IPS-18a (cell line): Measurements from ENCODE around the gene E2F2.
A peak's percentile ranks its signal among the peaks of the same experiment; 100 is the strongest.

Experiments
- H3K27ac ChIP-seq: one replicate; pipeline ENCODE4 v1.5.1; 2013; ENCODE audit warnings: low read length
- H3K27me3 ChIP-seq: one replicate; pipeline ENCODE4 v1.6.1; 2013; ENCODE audit warnings: mild to moderate bottlenecking, low read length; ENCODE audit not compliant: control insufficient read depth, insufficient read depth
- H3K36me3 ChIP-seq: one replicate; pipeline ENCODE4 v1.6.1; 2013; ENCODE audit warnings: low read depth, low read length; ENCODE audit not compliant: control insufficient read depth
- H3K4me1 ChIP-seq: one replicate; pipeline ENCODE4 v1.6.1; 2013; ENCODE audit warnings: low read depth, low read length; ENCODE audit not compliant: control insufficient read depth
- H3K4me3 ChIP-seq: one replicate; pipeline ENCODE4 v1.5.1; 2013; ENCODE audit warnings: low read length
- H3K9ac ChIP-seq: one replicate; pipeline ENCODE4 v1.6.1; 2013; ENCODE audit warnings: mild to moderate bottlenecking, low read length, moderate library complexity
- H3K9me3 ChIP-seq: one replicate; pipeline ENCODE4 v1.6.1; 2013; ENCODE audit warnings: low read depth, low read length; ENCODE audit not compliant: control insufficient read depth

The E2F2 gene

GRCh38 chr1:23483321-23484252 lies 47.4 kb downstream of the E2F2 start, which contains the start of gene ASAP3:
Gene ASAP3, minus strand, starts transcription at chr1:23484179. Its CDS starts 46 bp downstream, at chr1:23484133.
- peak within 1 kb of the TSS; percentile 71 for H3K4me3 ChIP-seq
- peaks cover 4% of the 10 kb centered on the region for H3K4me1 ChIP-seq
- no peak within 1 kb of the TSS for H3K27ac ChIP-seq
- H3K27me3 ChIP-seq, result peaks cover 19% of the 10 kb centered on the region
- peak within 1 kb of the TSS; percentile 68 for H3K9ac ChIP-seq
- no peaks in the 10 kb centered on the region for H3K36me3 ChIP-seq
- H3K9me3 ChIP-seq, result no peaks in the 10 kb centered on the region

DNA sequence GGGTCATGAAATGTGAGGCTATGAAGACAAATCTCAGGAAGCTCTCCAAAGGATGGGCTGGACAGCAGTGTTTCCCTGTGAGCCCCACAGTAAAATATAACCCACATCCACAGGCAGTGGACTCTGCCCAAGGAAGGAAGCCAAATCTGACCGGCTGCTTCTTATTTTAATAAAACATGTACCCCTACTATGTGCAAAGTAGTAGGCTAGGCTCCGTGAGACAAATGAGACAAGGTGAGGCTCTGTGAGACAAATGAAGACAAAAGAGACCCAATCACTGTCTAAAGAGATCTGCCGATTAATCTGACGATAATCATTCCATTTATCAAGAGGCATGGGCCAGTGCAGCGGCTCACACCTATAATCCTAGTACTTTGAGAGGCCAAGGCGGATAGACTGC lies 49.1 kb downstream of the E2F2 start:
- no peaks in the 10 kb centered on the region for H3K36me3 ChIP-seq
- H3K27me3 ChIP-seq, result peaks cover 19% of the 10 kb centered on the region
- no peaks in the 10 kb centered on the region for H3K9me3 ChIP-seq
- H3K4me3 ChIP-seq, result no peak overlapping the region
- H3K4me1 ChIP-seq, result peaks cover 4% of the 10 kb centered on the region
- no peak overlapping the region for H3K9ac ChIP-seq
- H3K27ac ChIP-seq, result no peak overlapping the region

DNA sequence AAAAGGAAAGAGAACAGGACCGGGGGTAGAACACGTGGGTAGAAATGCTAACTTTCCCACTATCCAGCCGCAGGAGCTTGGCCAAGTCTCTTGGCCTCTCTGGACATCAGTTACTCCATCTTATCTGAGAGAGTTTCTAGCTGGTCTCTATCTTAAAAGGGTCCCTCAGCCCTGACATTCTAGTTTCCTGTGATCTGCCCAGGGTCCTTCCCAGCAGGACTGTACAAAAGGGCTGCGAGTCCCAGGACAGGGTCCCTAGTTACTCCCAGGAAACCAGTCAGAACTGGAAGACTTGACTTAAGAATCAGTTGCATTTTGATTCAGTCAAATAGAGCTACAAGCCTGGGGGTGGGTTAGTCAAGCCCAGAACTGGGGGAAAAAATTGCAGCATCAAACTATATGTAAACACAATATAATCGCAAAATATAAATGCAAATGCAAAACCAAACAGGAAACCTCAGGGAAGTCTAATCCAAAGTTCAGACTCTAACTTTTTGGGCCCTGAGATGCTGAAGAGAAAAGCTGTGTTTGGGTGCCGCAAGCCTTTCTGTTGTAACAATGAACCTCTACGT lies 49.9 kb downstream of the E2F2 start:
- H3K27me3 ChIP-seq, result peaks cover 17% of the 10 kb centered on the region
- H3K4me3 ChIP-seq, result no peak overlapping the region
- H3K27ac ChIP-seq, result no peak overlapping the region
- no peak overlapping the region for H3K9ac ChIP-seq
- H3K9me3 ChIP-seq, result no peaks in the 10 kb centered on the region
- peaks cover 4% of the 10 kb centered on the region for H3K4me1 ChIP-seq
- H3K36me3 ChIP-seq, result no peaks in the 10 kb centered on the region

DNA sequence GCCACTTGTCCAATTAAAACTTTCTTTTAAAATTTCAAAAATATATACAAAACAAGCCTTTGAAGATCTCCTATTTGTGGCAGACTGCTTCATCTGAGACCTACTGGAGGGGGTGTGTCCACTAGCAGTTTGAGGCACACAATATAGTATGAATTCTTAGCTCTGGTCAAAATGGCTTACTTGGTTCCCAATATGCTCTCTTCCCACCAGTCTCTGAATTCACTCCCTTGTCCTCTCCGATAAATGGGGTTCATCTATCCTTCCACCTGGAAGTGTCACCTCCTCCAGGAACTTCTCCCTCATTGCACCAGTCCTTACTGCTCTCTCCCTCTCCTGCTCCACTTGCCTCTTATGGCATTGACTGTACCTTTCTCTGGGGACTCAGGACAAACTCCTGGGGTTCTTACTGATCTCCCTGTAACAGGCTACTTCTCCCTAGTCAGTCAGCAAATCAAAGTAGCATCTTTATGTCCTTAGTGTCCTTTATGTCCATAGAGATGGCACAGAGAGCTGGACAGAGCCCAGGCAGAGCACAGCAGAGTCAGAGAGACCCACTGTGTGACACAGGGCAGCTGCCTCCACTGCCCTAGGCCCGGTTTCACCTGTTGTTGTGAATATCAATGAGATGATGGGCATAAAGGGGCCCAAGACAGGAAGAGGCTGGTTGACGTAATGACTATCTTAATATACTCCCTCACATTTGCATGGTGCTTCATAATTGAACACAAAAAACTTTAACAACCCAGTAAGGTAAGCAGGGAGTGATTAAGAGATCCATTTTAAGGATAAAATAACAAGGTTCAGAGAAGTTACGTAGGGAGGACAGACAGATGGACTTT lies 50.6 kb downstream of the E2F2 start:
- no peak overlapping the region for H3K4me3 ChIP-seq
- no peak overlapping the region for H3K27ac ChIP-seq
- H3K9ac ChIP-seq, result no peak overlapping the region
- H3K27me3 ChIP-seq, result peaks cover 10% of the 10 kb centered on the region
- no peaks in the 10 kb centered on the region for H3K36me3 ChIP-seq
- no peaks in the 10 kb centered on the region for H3K9me3 ChIP-seq
- peaks cover 4% of the 10 kb centered on the region for H3K4me1 ChIP-seq

GRCh38 chr1:23479666-23479941 lies 51.4 kb downstream of the E2F2 start:
- Histone ChIP-seq H3K9ac (no peak overlapping the region), H3K27me3 (peaks cover 5% of the 10 kb centered on the region), H3K4me1 (peaks cover 4% of the 10 kb centered on the region), H3K27ac (no peak overlapping the region), H3K4me3 (no peak overlapping the region), H3K9me3 (no peaks in the 10 kb centered on the region), H3K36me3 (no peaks in the 10 kb centered on the region)

GRCh38 chr1:23478896-23479665 lies 52.0 kb downstream of the E2F2 start:
- Histone ChIP-seq H3K9ac (no peak overlapping the region), H3K4me3 (no peak overlapping the region), H3K36me3 (no peaks in the 10 kb centered on the region), H3K9me3 (no peaks in the 10 kb centered on the region), H3K27me3 (peaks cover 5% of the 10 kb centered on the region), H3K4me1 (peaks cover 4% of the 10 kb centered on the region), H3K27ac (no peak overlapping the region)

DNA sequence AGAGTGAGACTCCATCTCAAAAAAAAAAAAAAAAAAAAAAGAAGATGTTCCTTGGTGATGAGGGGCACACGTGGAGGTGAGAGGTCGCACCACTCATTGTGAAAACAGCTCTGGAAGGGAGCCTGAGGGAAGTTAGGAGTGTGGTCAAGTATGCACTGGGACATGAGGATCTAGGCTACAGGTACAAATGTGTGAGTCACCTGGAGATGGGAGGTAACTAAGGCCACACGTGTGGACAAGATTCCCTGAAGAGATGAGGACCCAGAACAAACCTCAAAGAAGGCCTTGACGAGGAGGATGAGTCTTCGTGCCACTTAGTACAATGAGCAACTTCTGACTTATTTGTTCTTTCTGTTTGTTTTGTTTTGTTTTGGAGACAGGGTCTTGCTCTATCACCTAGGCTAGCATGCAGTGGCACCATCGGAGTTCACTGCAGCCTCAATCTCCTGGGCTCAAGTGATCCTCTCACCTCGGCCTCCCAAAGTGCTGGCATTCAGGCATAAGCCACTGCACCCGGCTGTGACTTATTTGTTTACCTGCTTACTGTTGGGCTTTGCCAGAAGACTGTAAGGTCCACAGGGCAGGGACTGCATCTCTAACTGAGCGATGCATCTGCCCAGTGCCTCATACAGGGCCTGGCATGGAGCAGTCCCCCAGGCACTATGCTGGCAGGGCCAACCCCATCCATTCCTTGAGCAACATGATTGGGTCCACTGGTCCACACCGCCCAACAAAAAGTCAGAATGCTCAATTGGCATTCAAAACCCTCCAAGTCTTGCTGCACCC lies 53.5 kb downstream of the E2F2 start:
- no peaks in the 10 kb centered on the region for H3K36me3 ChIP-seq
- H3K27ac ChIP-seq, result no peak overlapping the region
- H3K9ac ChIP-seq, result no peak overlapping the region
- H3K9me3 ChIP-seq, result no peaks in the 10 kb centered on the region
- H3K4me1 ChIP-seq, result no peaks in the 10 kb centered on the region
- no peak overlapping the region for H3K4me3 ChIP-seq
- H3K27me3 ChIP-seq, result no peaks in the 10 kb centered on the region

DNA sequence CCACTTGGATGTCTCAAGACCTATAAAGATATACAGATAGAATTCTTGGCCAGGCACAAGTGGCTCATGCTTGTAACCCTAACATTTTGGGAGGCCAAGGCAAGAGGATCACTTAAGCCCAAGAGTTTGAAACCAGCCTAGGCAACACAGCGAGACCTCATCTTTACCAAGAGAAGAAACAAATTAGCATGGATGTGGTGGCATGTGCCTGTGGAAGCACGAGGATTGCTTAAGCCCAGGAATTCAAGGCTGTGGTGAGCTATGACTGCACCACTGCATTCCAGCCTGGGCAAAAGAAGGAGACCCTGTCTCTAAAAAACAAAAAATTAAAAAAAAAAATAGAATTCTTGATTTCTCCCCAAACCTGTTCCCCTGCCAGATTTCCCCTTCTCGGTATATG lies 55.4 kb downstream of the E2F2 start:
- no peaks in the 10 kb centered on the region for H3K36me3 ChIP-seq
- H3K4me1 ChIP-seq, result no peaks in the 10 kb centered on the region
- no peak overlapping the region for H3K27ac ChIP-seq
- H3K9ac ChIP-seq, result no peak overlapping the region
- H3K4me3 ChIP-seq, result no peak overlapping the region
- no peaks in the 10 kb centered on the region for H3K9me3 ChIP-seq
- no peaks in the 10 kb centered on the region for H3K27me3 ChIP-seq

DNA sequence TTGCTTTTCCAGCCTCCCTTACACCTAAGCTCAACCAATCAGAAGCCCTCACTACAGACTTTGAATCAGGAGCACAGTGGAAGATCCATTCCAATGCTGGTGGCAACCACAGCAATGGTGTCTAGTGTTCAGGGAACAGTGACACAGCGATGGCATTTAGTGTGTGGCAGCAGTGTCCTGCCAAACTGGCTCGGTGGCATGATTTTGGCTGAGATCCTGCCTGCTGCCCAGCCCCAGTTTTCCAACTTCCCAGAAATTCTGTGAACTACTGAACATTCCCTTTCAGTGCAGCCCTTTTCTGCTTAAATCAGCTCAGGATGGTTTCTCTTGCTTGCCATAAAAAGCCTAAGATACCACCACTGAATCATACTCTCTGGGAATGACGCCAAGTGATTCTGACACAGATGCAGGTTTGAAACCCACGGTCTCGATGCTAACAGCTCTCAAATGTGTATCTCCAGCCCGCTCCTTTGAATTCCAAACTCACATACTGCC lies 55.9 kb downstream of the E2F2 start:
- no peak overlapping the region for H3K9ac ChIP-seq
- no peaks in the 10 kb centered on the region for H3K4me1 ChIP-seq
- no peak overlapping the region for H3K27ac ChIP-seq
- no peaks in the 10 kb centered on the region for H3K36me3 ChIP-seq
- H3K9me3 ChIP-seq, result no peaks in the 10 kb centered on the region
- H3K27me3 ChIP-seq, result no peaks in the 10 kb centered on the region
- H3K4me3 ChIP-seq, result no peak overlapping the region

DNA sequence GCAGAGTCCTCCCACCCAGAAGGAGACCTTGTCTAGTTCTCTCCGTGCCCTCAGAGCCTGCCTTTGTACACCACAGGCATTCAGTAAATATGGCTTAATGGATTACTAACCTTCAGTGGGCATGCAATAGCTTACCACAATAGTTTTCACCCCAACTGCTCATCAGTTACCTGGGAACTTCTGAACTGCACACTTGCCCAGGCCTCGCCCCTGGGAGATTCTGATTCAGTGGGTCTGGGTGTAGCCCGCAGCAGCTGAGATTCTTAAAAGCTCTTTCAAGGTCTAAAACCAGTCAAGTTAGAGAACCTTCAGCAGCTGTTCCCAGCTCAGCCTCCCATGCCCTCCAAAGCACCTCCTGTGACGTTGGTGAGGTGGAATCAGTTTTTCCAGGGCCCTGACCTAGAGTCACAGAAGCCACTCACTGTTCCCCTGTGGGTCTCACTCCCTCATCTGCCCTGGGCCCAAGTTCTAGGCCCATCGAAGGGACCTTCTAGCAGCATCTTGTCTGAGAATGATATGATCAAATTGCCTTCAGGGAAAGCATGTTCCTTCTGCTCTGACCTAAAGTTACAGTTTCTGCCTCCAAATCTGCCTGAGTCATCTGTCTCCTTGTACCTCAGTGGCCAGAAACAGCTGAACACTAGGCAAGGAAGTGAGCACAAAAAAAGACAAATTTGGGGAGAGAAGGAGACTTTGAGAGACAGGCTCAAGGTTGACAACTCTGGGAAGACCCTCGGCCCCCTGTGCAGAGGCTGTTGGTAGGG lies 57.8 kb downstream of the E2F2 start:
- H3K27ac ChIP-seq, result no peak overlapping the region
- no peak overlapping the region for H3K4me3 ChIP-seq
- H3K36me3 ChIP-seq, result no peaks in the 10 kb centered on the region
- no peaks in the 10 kb centered on the region for H3K4me1 ChIP-seq
- H3K9ac ChIP-seq, result no peak overlapping the region
- H3K9me3 ChIP-seq, result no peaks in the 10 kb centered on the region
- H3K27me3 ChIP-seq, result no peaks in the 10 kb centered on the region
